Kidney epithelial cell (primary cell): Measurements from ENCODE around the gene GTSE1. TPM values are rescaled to one million over a fixed set of nuclear protein-coding genes. Genes with fewer than 3 reads are reported as not detected.

Experiments
- DNase-seq: peaks from one replicate; pipeline ENCODE4 v3.0.0-alpha.2; 2010; ENCODE audit warnings: low read depth
- H3K27me3 ChIP-seq: 2 replicates; pipeline ENCODE4 v1.6.0; 2011; ENCODE audit warnings: low read length; ENCODE audit not compliant: control insufficient read depth, insufficient read depth
- H3K36me3 ChIP-seq: 2 replicates; pipeline ENCODE4 v1.5.1; 2011; ENCODE audit warnings: low read length; ENCODE audit not compliant: control insufficient read depth, insufficient read depth
- H3K4me3 ChIP-seq: 2 replicates; pipeline ENCODE4 v1.5.1; 2011; ENCODE audit warnings: low read depth, mild to moderate bottlenecking, control low read depth, low read length
- CTCF ChIP-seq: IDR thresholded peaks from 2 replicates; pipeline ENCODE4 v1.5.1; 2011; ENCODE audit warnings: mild to moderate bottlenecking, moderate library complexity, low read length, control low read depth, inconsistent platforms; ENCODE audit not compliant: insufficient read depth, poor library complexity, severe bottlenecking
- total RNA-seq: library from RNA; depleted of rRNA; stranded (reverse); fragments of >200 nt; gene quantifications from 2 replicates; pipeline ENCODE4 v1.2.3, GENCODE V29; 2015

GTSE1 gene
- total RNA-seq, result 3.8 and 4.5 TPM in 2 replicates

- peak within 1 kb of the TSS; percentile 68 for H3K4me3 ChIP-seq
- no peaks in the 10 kb centered on the region for H3K27me3 ChIP-seq
- DNase-seq, result peak; percentile 86
- no peak for TF ChIP-seq CTCF
- no peaks in the 10 kb centered on the region for H3K36me3 ChIP-seq
Observed at GRCh38 chr22:46296257-46297150, at the start of gene GTSE1. GTSE1 (plus strand) TSS chr22:46296870; CDS start chr22:46297401, 531 bp downstream.

- no peak for TF ChIP-seq CTCF
- DNase-seq, result no peak
- Histone ChIP-seq H3K4me3 (no peak overlapping the region), H3K27me3 (no peaks in the 10 kb centered on the region), H3K36me3 (no peaks in the 10 kb centered on the region)
Observed at GRCh38 chr22:46247443-46247975, 49.2 kb upstream of the GTSE1 start.

- peak within 1 kb of the TSS; percentile 81 for H3K4me3 ChIP-seq
- peak; percentile 39 for DNase-seq
- no peak for TF ChIP-seq CTCF
- H3K27me3 ChIP-seq, result no peaks in the 10 kb centered on the region
- H3K36me3 ChIP-seq, result no peaks in the 10 kb centered on the region
Observed at GRCh38 chr22:46250035-46250782, 46.5 kb upstream of the GTSE1 start, which contains the start of gene CDPF1. CDPF1 (minus strand) TSS chr22:46250293; CDS start chr22:46248284, 2,009 bp downstream.

- TF ChIP-seq CTCF, result no peak
Observed at GRCh38 chr22:46250783-46251125, 45.9 kb upstream of the GTSE1 start.

GRCh38 chr22:46251266-46251665, 45.4 kb upstream of the GTSE1 start:
- DNase-seq, result no peak
- no peaks in the 10 kb centered on the region for H3K36me3 ChIP-seq
- TF ChIP-seq CTCF, result no peak
- H3K4me3 ChIP-seq, result peak overlapping the region; percentile 81
- no peaks in the 10 kb centered on the region for H3K27me3 ChIP-seq

More at GRCh38 chr22:46250783-46251125, 45.9 kb upstream of the GTSE1 start:
- DNase-seq, result no peak
- peak overlapping the region; percentile 81 for H3K4me3 ChIP-seq
- no peaks in the 10 kb centered on the region for H3K27me3 ChIP-seq
- no peaks in the 10 kb centered on the region for H3K36me3 ChIP-seq
